Osteoblast (primary cell): ENCODE measurements around the gene MST1. TPM values are rescaled to one million over a fixed set of nuclear protein-coding genes. Genes with fewer than 3 reads are reported as not detected.

Experiments
- DNase-seq: peaks from one replicate; pipeline ENCODE4 v3.0.0; 2011; ENCODE audit warnings: low spot score, mixed read lengths; ENCODE audit not compliant: insufficient read length; ENCODE audit errors: missing footprints
- H2AFZ ChIP-seq: 2 replicates; pipeline ENCODE4 v1.6.0; 2011; ENCODE audit warnings: mild to moderate bottlenecking, low read length
- H3K27ac ChIP-seq: 2 replicates; pipeline ENCODE4 v1.5.1; 2011; ENCODE audit warnings: mild to moderate bottlenecking, low read depth, low read length, moderate library complexity
- H3K27me3 ChIP-seq: 2 replicates; pipeline ENCODE4 v1.6.0; 2012; ENCODE audit warnings: mild to moderate bottlenecking, control low read depth, inconsistent platforms, low read length, moderate library complexity; ENCODE audit not compliant: insufficient read depth
- H3K36me3 ChIP-seq: 2 replicates; pipeline ENCODE4 v1.5.1; 2011; ENCODE audit warnings: mild to moderate bottlenecking, low read length, control low read depth, moderate library complexity; ENCODE audit not compliant: insufficient read depth
- H3K4me1 ChIP-seq: 2 replicates; pipeline ENCODE4 v1.5.1; 2011; ENCODE audit warnings: mild to moderate bottlenecking, low read length, control low read depth, moderate library complexity; ENCODE audit not compliant: insufficient read depth
- H3K4me2 ChIP-seq: 2 replicates; pipeline ENCODE4 v1.6.0; 2011; ENCODE audit warnings: mild to moderate bottlenecking, low read length; ENCODE audit not compliant: insufficient read depth
- H3K4me3 ChIP-seq: fragments of 200-600 bp; sonication (generic); 3 replicates; pipeline ENCODE4 v1.5.1; 2012; ENCODE audit warnings: mild to moderate bottlenecking, low read length, inconsistent platforms; ENCODE audit not compliant: insufficient read depth
- H3K79me2 ChIP-seq: 2 replicates; pipeline ENCODE4 v1.6.0; 2012; ENCODE audit warnings: mild to moderate bottlenecking, low read length, control low read depth, inconsistent platforms; ENCODE audit not compliant: insufficient read depth
- H3K9me3 ChIP-seq: 2 replicates; pipeline ENCODE4 v1.5.1; 2011; ENCODE audit warnings: low read depth, low read length, control low read depth
- H4K20me1 ChIP-seq: 2 replicates; pipeline ENCODE4 v1.6.0; 2012; ENCODE audit warnings: mild to moderate bottlenecking, low read length, control low read depth; ENCODE audit not compliant: insufficient read depth
- CTCF ChIP-seq: IDR thresholded peaks from 2 replicates; pipeline ENCODE4 v1.5.1; 2011; ENCODE audit warnings: mild to moderate bottlenecking, low read depth, low read length, moderate library complexity; ENCODE audit errors: extremely low read depth
- total RNA-seq: library from RNA; depleted of rRNA; stranded (reverse); fragments of >200 nt; gene quantifications from 2 replicates; pipeline ENCODE4 v1.2.3, GENCODE V29; 2012

MST1 gene
- total RNA-seq, 1 donor, result 6.9 TPM

- peak; percentile 85 for DNase-seq
- Histone ChIP-seq H3K27me3 (peaks cover 4% of the 10 kb centered on the region), H3K4me3 (no peak overlapping the region), H3K79me2 (no peaks in the 10 kb centered on the region), H3K4me1 (no peaks in the 10 kb centered on the region), H3K36me3 (no peaks in the 10 kb centered on the region), H4K20me1 (no peaks in the 10 kb centered on the region), H3K4me2 (no peak overlapping the region), H2AFZ (no peak overlapping the region), H3K9me3 (no peaks in the 10 kb centered on the region), H3K27ac (no peak overlapping the region)
- no peak for TF ChIP-seq CTCF
Observed at GRCh38 chr3:49654955-49655556, 34.2 kb downstream of the MST1 start.

DNA sequence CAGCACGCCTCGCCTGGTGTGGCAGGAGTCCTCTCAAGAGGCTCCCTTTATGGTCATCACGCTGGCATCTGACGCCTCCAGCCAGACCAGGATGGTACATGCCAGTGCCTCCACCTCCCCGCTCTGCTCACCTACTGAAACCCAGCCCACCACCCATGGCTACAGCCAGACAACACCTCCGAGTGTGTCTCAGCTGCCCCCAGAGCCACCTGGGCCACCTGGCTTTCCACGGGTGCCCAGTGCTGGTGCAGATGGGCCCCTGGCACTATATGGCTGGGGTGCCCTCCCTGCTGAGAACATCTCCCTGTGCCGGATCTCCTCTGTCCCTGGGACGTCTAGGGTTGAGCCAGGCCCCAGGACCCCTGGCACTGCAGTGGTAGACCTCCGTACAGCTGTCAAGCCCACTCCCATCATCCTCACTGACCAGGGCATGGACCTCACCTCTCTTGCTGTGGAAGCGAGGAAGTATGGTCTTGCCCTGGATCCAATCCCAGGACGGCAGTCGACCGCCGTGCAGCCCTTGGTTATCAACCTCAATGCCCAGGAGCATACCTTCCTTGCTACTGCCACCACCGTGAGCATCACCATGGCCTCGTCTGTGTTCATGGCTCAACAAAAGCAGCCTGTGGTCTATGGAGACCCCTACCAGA is 35.0 kb downstream of the MST1 start:
- peak; percentile 64 for DNase-seq
- no peak overlapping the region for H3K27ac ChIP-seq
- no peaks in the 10 kb centered on the region for H3K9me3 ChIP-seq
- no peak overlapping the region for H2AFZ ChIP-seq
- no peak overlapping the region for H3K4me2 ChIP-seq
- H4K20me1 ChIP-seq, result no peaks in the 10 kb centered on the region
- no peak for TF ChIP-seq CTCF
- H3K4me3 ChIP-seq, result no peak overlapping the region
- H3K36me3 ChIP-seq, result no peaks in the 10 kb centered on the region
- H3K27me3 ChIP-seq, result peaks cover 4% of the 10 kb centered on the region
- H3K4me1 ChIP-seq, result no peaks in the 10 kb centered on the region
- no peaks in the 10 kb centered on the region for H3K79me2 ChIP-seq

- Histone ChIP-seq H3K27ac (no peak overlapping the region), H3K4me1 (no peaks in the 10 kb centered on the region), H3K36me3 (no peaks in the 10 kb centered on the region), H2AFZ (no peak overlapping the region), H3K79me2 (no peaks in the 10 kb centered on the region), H3K4me3 (no peak overlapping the region), H3K4me2 (no peak overlapping the region), H3K27me3 (peaks cover 4% of the 10 kb centered on the region), H3K9me3 (no peaks in the 10 kb centered on the region), H4K20me1 (no peaks in the 10 kb centered on the region)
- TF ChIP-seq CTCF, result no peak
- peak; percentile 53 for DNase-seq
Observed at GRCh38 chr3:49653621-49654020, 35.7 kb downstream of the MST1 start.

DNA sequence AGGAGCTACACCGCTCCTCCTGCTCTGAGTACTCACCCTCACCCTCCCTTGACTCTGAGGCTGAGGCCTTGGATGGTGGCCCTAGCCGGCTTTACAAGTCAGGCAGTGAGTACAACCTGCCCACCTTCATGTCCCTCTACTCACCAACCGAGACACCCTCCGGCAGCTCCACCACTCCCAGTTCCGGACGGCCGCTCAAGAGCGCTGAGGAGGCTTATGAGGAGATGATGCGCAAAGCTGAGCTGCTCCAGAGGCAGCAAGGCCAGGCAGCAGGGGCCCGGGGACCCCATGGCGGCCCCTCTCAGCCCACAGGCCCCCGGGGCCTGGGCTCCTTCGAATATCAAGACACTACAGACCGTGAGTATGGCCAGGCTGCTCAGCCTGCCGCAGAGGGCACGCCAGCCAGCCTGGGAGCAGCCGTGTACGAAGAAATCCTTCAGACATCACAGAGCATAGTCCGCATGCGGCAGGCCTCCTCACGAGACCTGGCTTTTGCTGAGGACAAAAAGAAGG is 36.3 kb downstream of the MST1 start:
- Histone ChIP-seq H3K36me3 (no peaks in the 10 kb centered on the region), H3K4me1 (no peaks in the 10 kb centered on the region), H4K20me1 (no peaks in the 10 kb centered on the region), H3K79me2 (no peaks in the 10 kb centered on the region), H2AFZ (no peak overlapping the region), H3K27me3 (peaks cover 4% of the 10 kb centered on the region), H3K4me2 (no peak overlapping the region), H3K4me3 (no peak overlapping the region), H3K9me3 (no peaks in the 10 kb centered on the region), H3K27ac (no peak overlapping the region)
- TF ChIP-seq CTCF, result no peak
- DNase-seq, result peak; percentile 71
